HepG2 (cell line): ENCODE measurements around the gene MME. TPM values are rescaled to one million over a fixed set of nuclear protein-coding genes. Genes with fewer than 3 reads are reported as not detected.

ENCODE experiments used
- ATAC-seq: fragments of 200-7000 bp; cut with Tn5 transposase; 3 replicates; pipeline ENCODE4 v1.9.1; 2020; ENCODE audit warnings: mild to moderate bottlenecking, moderate library complexity
- BruUV-seq: library from RNA; stranded (reverse); fragments of 400-500 nt; replicated peaks from 2 replicates; lab custom pipeline; 2021; lab: Mats Ljungman, UMichigan
- CTCF ChIA-PET: fragments of 300-600 bp; formaldehyde crosslinking; extraction: SDS; loops from one replicate; lab custom pipeline; 2021; ENCODE audit warnings: low total read pairs, inconsistent platforms, low intra/inter-chr PET ratio; lab: Yijun Ruan, JAX
- POLR2A ChIA-PET: fragments of 350-600 bp; sonication (Branson Sonifier 250); formaldehyde crosslinking; loops from one replicate; lab custom pipeline; 2020; ENCODE audit warnings: antibody characterized with exemption, inconsistent platforms; lab: Yijun Ruan, JAX
- DNase-seq: peaks from one replicate; pipeline ENCODE4 v3.0.0-alpha.2; 2015; ENCODE audit warnings: low spot score
- FAIRE-seq: peaks from 3 replicates; lab custom pipeline; 2011; peaks lifted over from hg19 to GRCh38; lab: Jason Lieb, UNC
- H2AFZ ChIP-seq: one replicate; pipeline ENCODE4 v1.6.1; 2011; ENCODE audit warnings: low read length, inconsistent platforms
- H3K27ac ChIP-seq: fragments of 300-600 bp; 3 replicates; pipeline ENCODE4 v1.8.0; 2011; ENCODE audit warnings: mixed run types, mild to moderate bottlenecking, mixed read lengths, low read length, inconsistent platforms; ENCODE audit not compliant: insufficient read depth; ENCODE audit errors: extremely low read length
- H3K27me3 ChIP-seq, 2 experiments: fragments of 200-600 bp in 1 of 2; 2 replicates in 1 of 2; 3 replicates in 1 of 2; pipeline versions ENCODE4 v1.6.0 to v1.8.0; 2011; ENCODE audit warnings: low read length in 2 of 2, mild to moderate bottlenecking in 2 of 2, moderate library complexity in 2 of 2, inconsistent platforms in 1 of 2; ENCODE audit not compliant: insufficient read depth in 2 of 2, control insufficient read depth in 1 of 2
- H3K36me3 ChIP-seq, 2 experiments: fragments of 200-600 bp in 1 of 2; replicated peaks in 1 of 2; 2 replicates in 1 of 2; 3 replicates in 1 of 2; pipeline versions ENCODE4 v1.5.1 to v1.8.0; 2011; ENCODE audit warnings: low read length in 2 of 2, inconsistent platforms in 1 of 2; ENCODE audit not compliant: insufficient read depth in 2 of 2, control insufficient read depth in 1 of 2
- H3K4me1 ChIP-seq: 2 replicates; pipeline ENCODE4 v1.5.1; 2012; ENCODE audit warnings: low read length, inconsistent platforms; ENCODE audit not compliant: insufficient read depth
- H3K4me2 ChIP-seq: 2 replicates; pipeline ENCODE4 v1.6.0; 2011; ENCODE audit warnings: low read depth, low read length, inconsistent platforms
- H3K4me3 ChIP-seq, 3 experiments: fragments of 200-600 bp in 1 of 3; sonication (generic), shearing (Covaris generic) in 1 of 3; replicated peaks in 1 of 3; 2 replicates each; pipeline ENCODE4 v1.5.1; 2011 to 2016; ENCODE audit warnings: low read length in 3 of 3, inconsistent platforms in 2 of 3, low read depth in 2 of 3, mild to moderate bottlenecking in 2 of 3, control low read depth in 1 of 3, mixed read lengths in 1 of 3; ENCODE audit not compliant: insufficient read depth in 1 of 3
- H3K79me2 ChIP-seq: one replicate; pipeline ENCODE4 v1.6.1; 2011; ENCODE audit warnings: low read length, inconsistent platforms; ENCODE audit not compliant: insufficient read depth
- H3K9ac ChIP-seq: 2 replicates; pipeline ENCODE4 v1.6.0; 2011; ENCODE audit warnings: mild to moderate bottlenecking, low read depth, low read length, inconsistent platforms; ENCODE audit not compliant: insufficient read depth
- H3K9me3 ChIP-seq: 2 replicates; pipeline ENCODE4 v1.5.1; 2012; ENCODE audit warnings: mild to moderate bottlenecking, low read length
- H4K20me1 ChIP-seq: 2 replicates; pipeline ENCODE4 v1.6.0; 2011; ENCODE audit warnings: inconsistent platforms, mild to moderate bottlenecking, low read length, moderate library complexity; ENCODE audit not compliant: insufficient read depth
- FOSL2 ChIP-seq: sonication (generic); formaldehyde crosslinking; IDR thresholded peaks from 2 replicates; pipeline ENCODE4 v1.4.0; 2020; ENCODE audit warnings: missing genetic modification reagents
- WGBS: methylation state at CpG from one replicate; pipeline ENCODE4 v1.1.6; 2017; ENCODE audit warnings: low lambda C conversion rate; 5-methylcytosine and 5-hydroxymethylcytosine counted together
- in situ Hi-C: cut with HindIII; loops from 2 replicates; pipeline ENCODE4 v1.10.0; 2017; ENCODE audit warnings: low pct_unique_long_range_greater_than_20kb; ENCODE audit not compliant: extremely low pct_ligation_motif_present
- intact Hi-C: fragments of 100-400 bp; cut with micrococcal nuclease; formaldehyde crosslinking; loops from one replicate; pipeline ENCODE4 v1.10.0; 2022; ENCODE audit not compliant: unreplicated experiment
- polyA plus RNA-seq, 8 experiments: library from polyadenylated mRNA; depleted of rRNA in 3 of 8; stranded (reverse) in 7 of 8; unstranded in 1 of 8; fragments of >200 nt; fragmentation: Illumina TruSeq in 4 of 8; extraction: Trizol in 4 of 8; gene quantifications; 2 replicates each; pipeline versions ENCODE4 v1.2.1 to v1.2.3, GENCODE V29; 2011 to 2016; ENCODE audit warnings: low read depth in 4 of 8, missing spikeins in 1 of 8, mixed read lengths in 1 of 8; ENCODE audit not compliant: insufficient read depth in 1 of 8
- total RNA-seq, 5 experiments: library from RNA; depleted of rRNA; stranded (reverse); fragments of >200 nt; fragmentation: Illumina TruSeq; extraction: Trizol; gene quantifications; 2 replicates each; pipeline ENCODE4 v1.2.3, GENCODE V29; 2016; ENCODE audit warnings: low read depth in 1 of 5
- TF ChIP-seq, protein P1 (sequence below): fragments of 450-650 bp; IDR thresholded peaks from 2 replicates; pipeline ENCODE4 v1.6.1; 2016
- TF ChIP-seq, protein P2 (sequence below): sonication (generic); formaldehyde crosslinking; IDR thresholded peaks from 2 replicates; pipeline ENCODE4 v1.5.0; 2020; ENCODE audit warnings: mild to moderate bottlenecking, missing genetic modification reagents, borderline replicate concordance

Gene MME
- total and polyA plus RNA-seq, 2 of the 13 experiments (the other 11 are each of a cell fraction or from before 2014, with no cell fraction given): not detected

DNA sequence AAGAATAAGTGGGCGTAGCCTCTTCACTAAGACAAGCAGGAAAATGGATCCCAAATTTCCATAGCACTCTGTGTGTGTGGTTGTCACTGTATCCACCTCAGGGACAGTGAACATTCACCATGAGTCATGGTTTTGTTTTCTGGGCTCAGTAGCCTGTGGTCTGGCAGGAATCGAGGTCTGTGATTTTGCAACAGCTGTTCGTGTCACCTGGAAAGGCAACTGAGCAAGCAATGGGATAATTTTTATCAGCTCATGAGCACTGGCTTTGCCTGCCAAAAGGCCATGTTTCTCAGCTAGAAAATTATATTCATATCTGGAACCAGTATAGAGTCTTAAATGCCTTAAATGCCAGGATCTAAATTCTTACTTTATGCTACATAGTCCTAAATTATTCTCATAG lies 152.5 kb downstream of the MME start:
- no peaks in the 10 kb centered on the region for H4K20me1 ChIP-seq
- H3K27ac ChIP-seq: no peak overlapping the region
- DNase-seq (no peak), ATAC-seq (no peak)
- H3K4me3 ChIP-seq: no peak overlapping the region
- no peaks in the 10 kb centered on the region for H3K36me3 ChIP-seq
- intact Hi-C loops: no loop called here
- H3K79me2 ChIP-seq: no peaks in the 10 kb centered on the region
- H3K4me2 ChIP-seq: no peak overlapping the region
- ChIA-PET CTCF (no interaction called here), POLR2A (no interaction called here)
- H2AFZ ChIP-seq: no peak overlapping the region
- WGBS: 17% methylated on average over 3 of the region's 3 CpGs
- BruUV-seq: no TSS peak
- H3K4me1 ChIP-seq: no peaks in the 10 kb centered on the region
- in situ Hi-C loops: no loop called here
- 0 out of 2 replicates have a peak, but pooled peaks have one; percentile 5 for TF ChIP-seq FOSL2 (CRISPR knock-in tag)
- TF ChIP-seq, protein P1, sequence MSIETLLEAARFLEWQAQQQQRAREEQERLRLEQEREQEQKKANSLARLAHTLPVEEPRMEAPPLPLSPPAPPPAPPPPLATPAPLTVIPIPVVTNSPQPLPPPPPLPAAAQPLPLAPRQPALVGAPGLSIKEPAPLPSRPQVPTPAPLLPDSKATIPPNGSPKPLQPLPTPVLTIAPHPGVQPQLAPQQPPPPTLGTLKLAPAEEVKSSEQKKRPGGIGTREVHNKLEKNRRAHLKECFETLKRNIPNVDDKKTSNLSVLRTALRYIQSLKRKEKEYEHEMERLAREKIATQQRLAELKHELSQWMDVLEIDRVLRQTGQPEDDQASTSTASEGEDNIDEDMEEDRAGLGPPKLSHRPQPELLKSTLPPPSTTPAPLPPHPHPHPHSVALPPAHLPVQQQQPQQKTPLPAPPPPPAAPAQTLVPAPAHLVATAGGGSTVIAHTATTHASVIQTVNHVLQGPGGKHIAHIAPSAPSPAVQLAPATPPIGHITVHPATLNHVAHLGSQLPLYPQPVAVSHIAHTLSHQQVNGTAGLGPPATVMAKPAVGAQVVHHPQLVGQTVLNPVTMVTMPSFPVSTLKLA: no peak
- TF ChIP-seq, protein P2, sequence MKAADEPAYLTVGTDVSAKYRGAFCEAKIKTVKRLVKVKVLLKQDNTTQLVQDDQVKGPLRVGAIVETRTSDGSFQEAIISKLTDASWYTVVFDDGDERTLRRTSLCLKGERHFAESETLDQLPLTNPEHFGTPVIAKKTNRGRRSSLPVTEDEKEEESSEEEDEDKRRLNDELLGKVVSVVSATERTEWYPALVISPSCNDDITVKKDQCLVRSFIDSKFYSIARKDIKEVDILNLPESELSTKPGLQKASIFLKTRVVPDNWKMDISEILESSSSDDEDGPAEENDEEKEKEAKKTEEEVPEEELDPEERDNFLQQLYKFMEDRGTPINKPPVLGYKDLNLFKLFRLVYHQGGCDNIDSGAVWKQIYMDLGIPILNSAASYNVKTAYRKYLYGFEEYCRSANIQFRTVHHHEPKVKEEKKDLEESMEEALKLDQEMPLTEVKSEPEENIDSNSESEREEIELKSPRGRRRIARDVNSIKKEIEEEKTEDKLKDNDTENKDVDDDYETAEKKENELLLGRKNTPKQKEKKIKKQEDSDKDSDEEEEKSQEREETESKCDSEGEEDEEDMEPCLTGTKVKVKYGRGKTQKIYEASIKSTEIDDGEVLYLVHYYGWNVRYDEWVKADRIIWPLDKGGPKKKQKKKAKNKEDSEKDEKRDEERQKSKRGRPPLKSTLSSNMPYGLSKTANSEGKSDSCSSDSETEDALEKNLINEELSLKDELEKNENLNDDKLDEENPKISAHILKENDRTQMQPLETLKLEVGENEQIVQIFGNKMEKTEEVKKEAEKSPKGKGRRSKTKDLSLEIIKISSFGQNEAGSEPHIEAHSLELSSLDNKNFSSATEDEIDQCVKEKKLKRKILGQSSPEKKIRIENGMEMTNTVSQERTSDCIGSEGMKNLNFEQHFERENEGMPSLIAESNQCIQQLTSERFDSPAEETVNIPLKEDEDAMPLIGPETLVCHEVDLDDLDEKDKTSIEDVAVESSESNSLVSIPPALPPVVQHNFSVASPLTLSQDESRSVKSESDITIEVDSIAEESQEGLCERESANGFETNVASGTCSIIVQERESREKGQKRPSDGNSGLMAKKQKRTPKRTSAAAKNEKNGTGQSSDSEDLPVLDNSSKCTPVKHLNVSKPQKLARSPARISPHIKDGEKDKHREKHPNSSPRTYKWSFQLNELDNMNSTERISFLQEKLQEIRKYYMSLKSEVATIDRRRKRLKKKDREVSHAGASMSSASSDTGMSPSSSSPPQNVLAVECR (CRISPR knock-in tag): no peak
- TF ChIP-seq, all 625 proteins: peak for 1
- H3K9me3 ChIP-seq: no peaks in the 10 kb centered on the region
- H3K27me3 ChIP-seq: no peaks in the 10 kb centered on the region
- H3K9ac ChIP-seq: no peak overlapping the region
- no peak for FAIRE-seq
